GM12874 (cell line): ENCODE measurements around the gene CLDN24.

Experiments used
- TF ChIP-seq, protein P1 (sequence below): IDR thresholded peaks from 2 replicates; pipeline ENCODE4 v1.5.1; 2011; ENCODE audit warnings: low read depth, mild to moderate bottlenecking, control low read depth, low read length, moderate library complexity; ENCODE audit not compliant: insufficient read depth

Gene CLDN24

DNA sequence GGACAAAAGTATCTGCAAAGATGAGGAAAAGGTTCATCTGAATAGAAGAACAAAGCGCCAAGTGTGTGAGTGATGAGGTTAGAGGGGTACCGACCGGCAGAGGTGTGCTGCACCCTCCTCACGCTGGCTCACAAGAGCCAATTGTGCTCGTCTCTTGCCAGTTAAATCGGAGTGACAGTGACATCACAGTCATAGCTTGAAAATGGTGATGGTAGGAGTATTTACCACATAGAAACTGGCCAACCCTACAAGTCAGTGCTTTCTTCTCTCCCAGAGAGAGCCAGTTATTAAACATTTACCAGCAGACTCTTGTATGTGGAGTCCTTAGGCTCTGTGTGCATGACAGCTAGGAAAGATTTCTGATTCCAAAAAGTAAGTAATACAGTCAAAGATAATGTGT, 34.5 kb downstream of the CLDN24 start:
- TF ChIP-seq, protein P1, sequence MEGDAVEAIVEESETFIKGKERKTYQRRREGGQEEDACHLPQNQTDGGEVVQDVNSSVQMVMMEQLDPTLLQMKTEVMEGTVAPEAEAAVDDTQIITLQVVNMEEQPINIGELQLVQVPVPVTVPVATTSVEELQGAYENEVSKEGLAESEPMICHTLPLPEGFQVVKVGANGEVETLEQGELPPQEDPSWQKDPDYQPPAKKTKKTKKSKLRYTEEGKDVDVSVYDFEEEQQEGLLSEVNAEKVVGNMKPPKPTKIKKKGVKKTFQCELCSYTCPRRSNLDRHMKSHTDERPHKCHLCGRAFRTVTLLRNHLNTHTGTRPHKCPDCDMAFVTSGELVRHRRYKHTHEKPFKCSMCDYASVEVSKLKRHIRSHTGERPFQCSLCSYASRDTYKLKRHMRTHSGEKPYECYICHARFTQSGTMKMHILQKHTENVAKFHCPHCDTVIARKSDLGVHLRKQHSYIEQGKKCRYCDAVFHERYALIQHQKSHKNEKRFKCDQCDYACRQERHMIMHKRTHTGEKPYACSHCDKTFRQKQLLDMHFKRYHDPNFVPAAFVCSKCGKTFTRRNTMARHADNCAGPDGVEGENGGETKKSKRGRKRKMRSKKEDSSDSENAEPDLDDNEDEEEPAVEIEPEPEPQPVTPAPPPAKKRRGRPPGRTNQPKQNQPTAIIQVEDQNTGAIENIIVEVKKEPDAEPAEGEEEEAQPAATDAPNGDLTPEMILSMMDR = no peak

DNA sequence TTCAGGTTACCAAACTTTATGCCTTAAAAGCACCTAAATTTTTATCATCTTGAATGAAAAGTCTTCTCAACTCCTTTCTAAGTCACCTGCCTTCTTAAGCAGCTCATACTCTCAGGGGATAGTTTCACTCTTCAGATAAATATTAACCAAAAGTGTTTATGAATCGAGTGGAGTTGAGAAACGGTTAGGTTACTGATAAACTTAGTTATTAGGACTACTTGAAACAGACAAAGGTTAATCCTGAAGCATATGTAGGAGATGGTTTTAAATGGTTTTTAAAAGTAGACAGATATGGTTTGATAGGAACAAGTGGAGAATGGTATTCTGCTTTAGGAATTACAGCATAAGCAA, 34.9 kb downstream of the CLDN24 start:
- TF ChIP-seq, protein P1 = no peak

DNA sequence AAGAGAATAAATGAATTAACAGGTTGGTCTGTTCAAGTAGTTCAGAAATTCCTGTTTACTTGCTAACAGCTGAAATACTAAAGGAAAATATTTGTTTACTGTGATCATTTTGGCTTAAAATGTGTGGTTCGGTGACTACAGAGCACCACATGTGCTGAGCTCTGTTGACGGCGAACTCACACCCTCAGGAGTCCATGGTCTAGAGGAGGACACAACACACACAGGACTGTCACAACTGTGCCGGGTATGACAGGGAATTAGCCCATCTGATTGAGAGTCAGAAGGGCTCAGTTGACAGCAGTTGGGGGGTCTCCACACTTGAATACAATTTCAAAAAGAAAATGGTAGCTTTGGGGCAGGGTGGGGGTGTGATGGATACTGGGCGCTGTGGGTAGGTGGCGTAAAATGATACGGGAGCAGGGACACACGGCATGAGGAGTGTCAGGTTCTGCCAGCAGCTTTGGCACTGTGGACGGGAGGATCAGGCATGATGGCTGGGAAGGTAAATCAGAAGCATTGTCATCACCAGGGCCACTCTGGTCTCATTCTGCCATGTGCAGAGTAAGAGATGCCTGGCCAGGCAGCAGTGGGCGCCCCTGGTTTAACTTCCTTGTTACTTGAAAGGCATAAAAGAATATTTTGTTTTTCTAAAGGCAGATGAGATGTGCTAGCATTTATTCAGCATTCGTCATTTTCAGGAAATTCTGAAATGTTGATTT, 35.5 kb downstream of the CLDN24 start:
- TF ChIP-seq, protein P1 = no peak

DNA sequence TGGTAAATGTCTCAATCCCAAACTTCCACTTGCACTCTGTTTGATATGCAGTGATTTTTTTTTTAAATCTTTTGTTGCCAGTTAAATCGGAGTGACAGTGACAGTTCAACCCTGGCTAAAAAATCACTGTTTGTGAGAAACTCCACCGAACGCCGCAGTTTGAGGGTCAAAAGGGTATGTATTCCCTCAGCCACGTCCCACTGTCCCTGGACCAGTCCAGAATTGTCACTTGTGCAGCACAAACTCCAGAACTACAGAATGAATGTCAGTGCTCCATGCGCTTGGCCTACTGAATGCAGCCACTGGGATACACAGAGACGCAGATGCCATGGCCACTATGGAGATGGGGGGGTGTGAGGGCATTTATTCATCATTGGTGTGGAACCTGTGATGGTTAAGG, 36.3 kb downstream of the CLDN24 start:
- TF ChIP-seq, protein P1 = no peak

DNA sequence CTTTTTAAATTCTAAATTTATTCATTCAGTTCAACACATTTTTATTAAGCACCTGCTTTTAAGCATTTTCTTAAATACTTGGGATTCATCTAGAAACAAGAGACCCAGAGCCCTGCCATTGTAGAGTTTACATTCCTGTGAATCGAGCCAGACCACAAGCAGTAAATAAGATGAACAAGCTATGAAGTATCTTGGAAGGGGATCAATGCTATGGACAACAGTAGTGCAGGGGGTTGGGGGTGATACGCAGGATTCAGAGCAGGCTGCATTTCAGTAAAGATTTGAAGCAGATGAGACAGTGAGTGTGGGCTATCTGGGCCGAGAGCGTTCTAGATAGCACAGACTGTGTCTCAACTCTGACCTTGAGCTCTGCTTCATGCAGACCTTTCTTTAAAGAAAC, 37.3 kb downstream of the CLDN24 start:
- TF ChIP-seq, protein P1 = no peak

DNA sequence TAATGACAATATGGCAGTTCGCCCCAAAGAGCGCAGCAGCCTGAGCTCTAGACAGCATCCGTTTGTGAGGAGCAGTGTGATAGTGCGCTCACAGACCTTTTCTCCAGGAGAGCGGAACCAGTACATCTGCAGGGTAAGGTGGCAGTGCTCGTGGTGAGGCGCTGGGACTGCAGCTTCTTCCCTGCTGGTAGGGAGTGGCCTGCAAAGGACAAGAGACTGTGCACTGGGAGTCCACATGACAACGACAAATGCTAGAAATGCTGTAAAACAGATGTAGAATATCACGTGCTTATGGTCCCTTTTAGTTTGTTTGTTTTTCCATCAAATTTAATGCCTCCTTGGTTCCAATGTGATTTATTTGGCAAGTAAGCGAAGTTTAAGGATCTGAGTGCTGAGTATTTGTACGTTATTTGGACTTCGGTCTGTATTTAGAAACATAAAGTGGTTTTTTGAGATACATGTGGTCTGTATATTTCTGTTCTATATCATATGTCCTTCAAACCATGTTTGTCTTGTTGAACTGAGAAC, 37.9 kb downstream of the CLDN24 start:
- TF ChIP-seq, protein P1 = no peak

DNA sequence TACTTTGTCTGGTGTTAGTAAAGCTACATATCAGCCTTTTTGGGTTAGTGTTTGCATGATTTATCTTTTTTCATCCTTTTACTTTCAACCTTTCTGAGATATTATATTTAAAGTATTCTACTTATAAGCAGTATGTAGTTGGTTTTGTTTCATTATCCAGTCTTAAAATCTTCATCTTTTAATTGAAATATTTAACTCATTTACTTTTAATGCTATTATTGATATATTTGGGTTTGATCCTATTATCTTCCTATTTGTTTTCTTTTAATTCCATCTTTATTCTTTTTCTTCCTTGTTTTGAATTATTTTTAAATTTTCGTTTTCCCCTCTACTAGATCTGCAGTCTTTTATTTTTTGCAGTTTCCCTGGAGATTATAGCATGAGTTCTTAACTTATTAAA, 46.1 kb downstream of the CLDN24 start:
- TF ChIP-seq, protein P1 = no peak
